Measurements from ENCODE around the gene CHMP4B.

CHMP4B gene

DNA sequence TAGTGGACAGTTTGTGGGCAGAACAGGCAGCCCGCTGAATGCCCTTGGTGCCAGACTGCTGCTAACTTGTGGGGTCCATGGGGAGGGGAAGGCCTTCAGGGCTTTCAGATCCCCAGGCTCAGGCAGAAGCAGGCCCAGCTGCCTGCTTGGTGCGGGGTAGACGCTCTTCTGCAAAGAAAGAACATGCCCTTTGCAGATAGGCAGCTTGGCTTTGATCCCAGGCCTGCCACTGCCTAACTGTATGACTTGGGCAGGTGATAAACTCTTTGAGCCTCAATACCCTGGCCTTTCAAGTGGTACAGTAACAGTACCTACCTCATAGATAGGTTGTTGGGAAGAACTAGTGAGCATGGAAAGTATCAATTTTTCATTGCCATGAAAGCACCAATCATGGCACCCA, 28.4 kb downstream of the CHMP4B start:
- Histone ChIP-seq H3K9me3 (ENCODE audit: control insufficient read depth, insufficient read depth, low read depth, low read length) (no peaks in the 10 kb centered on the region), H3K27ac (ENCODE audit: low read depth, low read length) (no peak overlapping the region), H3K4me1 (ENCODE audit: control insufficient read depth, insufficient read depth, low read length) (peaks cover 47% of the 10 kb centered on the region), H3K9ac (ENCODE audit: low read length) (no peak overlapping the region), H3K27me3 (ENCODE audit: control insufficient read depth, insufficient read depth, low read length) (no peaks in the 10 kb centered on the region), H3K36me3 (ENCODE audit: control insufficient read depth, insufficient read depth, low read length) (0 out of 2 replicates have a peak, but pooled peaks cover 6% of the 10 kb centered on the region), H3K4me3 (ENCODE audit: low read depth, low read length) (no peak overlapping the region)

DNA sequence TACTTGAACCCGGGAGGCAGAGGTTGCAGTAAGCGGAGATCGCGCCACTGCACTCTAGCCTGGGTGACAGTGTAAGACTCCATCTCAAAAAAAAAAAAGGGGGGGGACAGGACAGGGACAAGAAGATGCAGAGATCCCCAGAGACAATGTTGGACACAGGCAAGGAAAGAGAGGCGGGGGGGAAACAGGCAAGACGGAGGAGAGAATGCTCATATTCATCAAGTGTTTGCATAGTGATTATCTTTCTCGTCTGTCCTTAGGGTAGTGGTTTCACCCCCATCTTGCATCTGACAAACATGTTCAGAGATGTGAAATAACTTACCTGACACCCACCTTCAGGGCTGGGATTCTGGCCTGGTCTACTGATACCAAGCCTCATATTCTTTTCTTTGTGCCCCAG, 29.0 kb downstream of the CHMP4B start:
- Histone ChIP-seq H3K9me3 (ENCODE audit: control insufficient read depth, insufficient read depth, low read depth, low read length) (no peaks in the 10 kb centered on the region), H3K27ac (ENCODE audit: low read depth, low read length) (no peak overlapping the region), H3K4me1 (ENCODE audit: control insufficient read depth, insufficient read depth, low read length) (peaks cover 47% of the 10 kb centered on the region), H3K9ac (ENCODE audit: low read length) (no peak overlapping the region), H3K27me3 (ENCODE audit: control insufficient read depth, insufficient read depth, low read length) (no peaks in the 10 kb centered on the region), H3K36me3 (ENCODE audit: control insufficient read depth, insufficient read depth, low read length) (0 out of 2 replicates have a peak, but pooled peaks cover 1% of the 10 kb centered on the region), H3K4me3 (ENCODE audit: low read depth, low read length) (no peak overlapping the region)

DNA sequence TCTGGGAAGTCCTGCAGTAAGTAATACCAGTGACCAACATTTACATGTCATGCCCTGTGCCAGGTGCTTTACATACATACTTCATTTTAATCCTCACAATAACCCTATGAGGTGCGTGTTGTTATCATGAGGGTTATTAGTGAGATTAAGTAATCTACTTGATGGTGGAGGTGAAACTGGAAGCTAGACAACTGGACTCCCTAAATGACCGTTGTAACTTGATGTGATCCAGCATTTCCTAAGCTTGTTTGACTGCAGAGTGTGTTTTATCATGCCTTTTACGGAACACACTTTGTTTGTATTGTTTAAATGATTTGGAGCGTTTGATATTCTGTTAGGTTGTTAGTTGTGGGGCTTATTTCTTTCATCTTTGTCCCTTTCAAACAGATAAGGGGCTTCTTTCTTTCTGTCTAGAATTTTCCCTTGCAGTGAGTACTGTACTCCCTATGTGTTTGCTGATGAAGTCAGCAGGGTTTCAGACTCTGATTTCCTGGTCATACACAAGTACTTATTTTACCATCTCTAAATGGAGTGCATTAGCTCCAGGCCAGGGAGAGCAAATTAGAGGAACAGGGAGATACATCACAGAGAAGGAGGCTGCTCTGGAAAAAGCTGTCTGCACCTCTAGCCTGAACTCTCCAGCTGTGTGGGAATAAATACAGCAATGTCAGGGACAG, 29.7 kb downstream of the CHMP4B start:
- Histone ChIP-seq H3K4me1 (ENCODE audit: control insufficient read depth, insufficient read depth, low read length) (peaks cover 51% of the 10 kb centered on the region), H3K27ac (ENCODE audit: low read depth, low read length) (no peak overlapping the region), H3K4me3 (ENCODE audit: low read depth, low read length) (no peak overlapping the region), H3K36me3 (ENCODE audit: control insufficient read depth, insufficient read depth, low read length) (no peaks in the 10 kb centered on the region), H3K9me3 (ENCODE audit: control insufficient read depth, insufficient read depth, low read depth, low read length) (no peaks in the 10 kb centered on the region), H3K9ac (ENCODE audit: low read length) (no peak overlapping the region), H3K27me3 (ENCODE audit: control insufficient read depth, insufficient read depth, low read length) (no peaks in the 10 kb centered on the region)

DNA sequence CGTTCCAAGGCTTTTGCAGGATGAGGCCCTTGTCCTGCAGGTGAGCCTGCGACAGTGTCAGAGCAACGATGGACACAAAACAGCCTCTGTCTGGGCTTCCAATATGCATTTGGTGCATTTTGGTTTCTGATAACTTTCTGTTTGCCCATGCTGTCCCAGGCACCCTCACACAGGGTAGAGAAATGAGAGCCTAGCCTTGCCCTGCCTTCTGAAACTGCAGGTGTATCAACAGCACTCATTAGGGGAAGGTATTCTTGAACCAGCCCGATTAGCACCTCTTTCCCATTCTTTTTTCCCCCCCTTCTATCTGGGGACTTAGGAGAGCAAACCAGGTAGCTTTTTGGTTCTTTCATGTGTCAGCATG, 30.3 kb downstream of the CHMP4B start:
- Histone ChIP-seq H3K4me1 (ENCODE audit: control insufficient read depth, insufficient read depth, low read length) (peaks cover 56% of the 10 kb centered on the region), H3K4me3 (ENCODE audit: low read depth, low read length) (no peak overlapping the region)

DNA sequence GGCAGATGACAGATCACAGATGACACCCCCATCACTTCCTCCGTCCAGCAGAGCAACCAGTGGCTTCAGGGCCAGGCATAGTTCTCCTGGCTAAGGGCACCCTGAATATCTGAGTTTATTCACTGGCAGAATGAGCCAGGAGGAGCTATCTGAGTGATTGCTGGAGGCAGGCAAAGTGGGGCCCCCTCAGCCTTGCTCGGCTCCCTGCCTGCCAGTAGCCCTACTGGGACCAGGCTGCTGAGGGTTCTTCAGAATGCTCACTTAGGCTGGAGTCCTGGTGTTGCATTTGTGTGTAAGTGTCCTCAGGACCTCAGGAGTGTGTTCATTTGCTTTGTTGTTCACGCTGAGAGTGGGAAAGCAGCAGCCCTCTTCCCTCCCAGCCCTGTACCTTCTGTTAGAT, 31.2 kb downstream of the CHMP4B start:
- Histone ChIP-seq H3K27ac (ENCODE audit: low read depth, low read length) (no peak overlapping the region), H3K9ac (ENCODE audit: low read length) (no peak overlapping the region), H3K36me3 (ENCODE audit: control insufficient read depth, insufficient read depth, low read length) (no peaks in the 10 kb centered on the region), H3K4me1 (ENCODE audit: control insufficient read depth, insufficient read depth, low read length) (peaks cover 64% of the 10 kb centered on the region), H3K9me3 (ENCODE audit: control insufficient read depth, insufficient read depth, low read depth, low read length) (no peaks in the 10 kb centered on the region), H3K4me3 (ENCODE audit: low read depth, low read length) (no peak overlapping the region), H3K27me3 (ENCODE audit: control insufficient read depth, insufficient read depth, low read length) (no peaks in the 10 kb centered on the region)

More for the DNA sequence above, 30.3 kb downstream of the CHMP4B start:
- no peak overlapping the region for H3K27ac ChIP-seq (ENCODE audit: low read depth, low read length)
- no peaks in the 10 kb centered on the region for H3K36me3 ChIP-seq (ENCODE audit: control insufficient read depth, insufficient read depth, low read length)
- no peak overlapping the region for H3K9ac ChIP-seq (ENCODE audit: low read length)
- no peaks in the 10 kb centered on the region for H3K9me3 ChIP-seq (ENCODE audit: control insufficient read depth, insufficient read depth, low read depth, low read length)
- H3K27me3 ChIP-seq (ENCODE audit: control insufficient read depth, insufficient read depth, low read length), result no peaks in the 10 kb centered on the region

DNA sequence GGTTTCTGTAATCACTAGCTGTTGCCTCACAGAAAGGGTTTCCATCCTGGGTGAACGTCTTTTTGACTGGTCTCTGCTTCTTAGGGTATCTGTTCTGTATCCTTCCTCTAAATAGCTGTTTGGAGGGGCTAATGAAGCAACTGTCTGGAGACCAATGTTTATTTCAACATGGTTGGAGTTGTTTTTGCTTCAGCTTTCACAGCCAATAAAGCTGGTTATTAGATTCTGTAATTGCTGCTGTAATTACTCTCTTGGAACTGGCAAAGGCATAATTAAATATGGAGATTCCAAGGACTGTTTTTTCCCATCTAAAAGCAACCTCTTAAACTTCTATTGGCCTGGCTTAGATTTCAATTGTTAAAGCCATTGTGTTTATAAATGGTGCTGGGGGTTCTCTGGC, 31.9 kb downstream of the CHMP4B start:
- no peaks in the 10 kb centered on the region for H3K9me3 ChIP-seq (ENCODE audit: control insufficient read depth, insufficient read depth, low read depth, low read length)
- H3K36me3 ChIP-seq (ENCODE audit: control insufficient read depth, insufficient read depth, low read length), result no peaks in the 10 kb centered on the region
- no peak overlapping the region for H3K27ac ChIP-seq (ENCODE audit: low read depth, low read length)
- no peak overlapping the region for H3K9ac ChIP-seq (ENCODE audit: low read length)
- peaks cover 60% of the 10 kb centered on the region for H3K4me1 ChIP-seq (ENCODE audit: control insufficient read depth, insufficient read depth, low read length)
- no peaks in the 10 kb centered on the region for H3K27me3 ChIP-seq (ENCODE audit: control insufficient read depth, insufficient read depth, low read length)
- H3K4me3 ChIP-seq (ENCODE audit: low read depth, low read length), result no peak overlapping the region

DNA sequence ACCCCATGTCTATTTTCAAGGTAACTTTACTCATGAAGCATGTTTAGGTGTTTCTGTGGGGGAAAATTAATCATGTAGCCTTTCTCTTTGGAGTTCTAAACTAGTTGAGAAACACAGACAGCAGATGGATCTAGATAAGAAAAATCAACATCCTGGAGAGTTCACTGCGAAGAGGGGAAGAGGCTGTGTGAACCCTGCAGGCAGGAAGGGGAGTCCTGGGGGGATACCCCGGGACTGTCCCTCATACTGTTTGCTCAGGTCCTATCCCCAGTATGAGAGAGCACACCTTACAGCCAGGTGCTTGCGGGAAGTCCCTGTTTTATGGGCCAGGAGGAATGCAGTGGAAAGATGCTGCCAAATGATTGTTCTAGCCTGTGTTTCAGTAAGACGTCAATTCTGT, 32.7 kb downstream of the CHMP4B start:
- Histone ChIP-seq H3K9me3 (ENCODE audit: control insufficient read depth, insufficient read depth, low read depth, low read length) (no peaks in the 10 kb centered on the region), H3K9ac (ENCODE audit: low read length) (no peak overlapping the region), H3K4me3 (ENCODE audit: low read depth, low read length) (no peak overlapping the region), H3K27ac (ENCODE audit: low read depth, low read length) (no peak overlapping the region), H3K36me3 (ENCODE audit: control insufficient read depth, insufficient read depth, low read length) (no peaks in the 10 kb centered on the region; the same call in 1 of the 2 replicates), H3K27me3 (ENCODE audit: control insufficient read depth, insufficient read depth, low read length) (no peaks in the 10 kb centered on the region), H3K4me1 (ENCODE audit: control insufficient read depth, insufficient read depth, low read length) (peaks cover 53% of the 10 kb centered on the region)

DNA sequence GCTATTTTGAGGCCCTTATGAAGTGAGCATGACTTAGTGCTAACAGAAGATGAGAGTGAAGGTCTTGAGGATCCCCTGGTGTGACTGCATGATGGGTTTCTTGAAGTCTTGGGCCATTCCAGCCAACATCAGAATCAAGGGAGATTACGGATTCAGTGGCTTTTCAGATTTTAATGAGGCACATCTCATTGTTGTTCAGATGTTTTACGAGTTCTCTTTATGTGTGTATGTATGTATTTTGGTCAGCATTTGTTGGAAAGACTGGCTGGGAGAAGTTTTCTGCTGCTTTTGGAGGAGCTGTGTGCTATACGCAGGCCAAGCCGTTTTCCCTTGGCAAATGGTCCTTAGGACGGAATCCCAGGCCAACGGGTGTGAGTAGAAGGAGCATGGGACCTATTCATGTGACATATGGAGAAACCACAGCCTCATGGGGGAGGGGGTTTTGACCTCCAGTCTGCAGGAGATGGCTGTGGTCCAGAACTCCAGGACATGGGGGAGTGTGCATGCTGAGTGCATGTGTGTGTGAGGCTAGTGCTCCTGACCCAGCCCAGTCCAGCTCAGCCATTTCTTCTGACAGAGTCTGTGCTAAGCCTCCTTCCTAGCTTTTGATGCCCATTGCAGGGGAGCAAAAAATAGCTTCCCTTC, 35.3 kb downstream of the CHMP4B start:
- Histone ChIP-seq H3K4me3 (ENCODE audit: low read depth, low read length) (no peak overlapping the region), H3K27ac (ENCODE audit: low read depth, low read length) (no peak overlapping the region)

DNA sequence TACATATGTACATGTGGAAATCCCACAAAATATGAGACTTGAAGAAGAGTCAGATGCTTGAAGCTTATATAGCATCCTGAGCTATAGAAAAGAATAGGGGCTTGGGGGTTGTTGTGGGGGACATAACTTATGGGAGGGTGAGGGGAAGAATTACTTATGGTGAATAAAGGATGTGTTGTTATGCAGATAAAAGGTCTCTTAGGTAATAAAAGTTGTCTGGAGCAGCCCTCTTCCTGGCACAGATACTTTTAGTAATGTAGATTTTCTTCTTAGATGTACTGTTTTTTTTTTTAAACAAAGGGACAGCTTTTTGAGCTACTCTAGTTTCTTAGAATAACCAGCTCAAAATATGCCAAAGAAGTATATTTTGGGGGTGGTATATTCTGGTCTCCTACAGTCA, 35.9 kb downstream of the CHMP4B start:
- Histone ChIP-seq H3K27me3 (ENCODE audit: control insufficient read depth, insufficient read depth, low read length) (no peaks in the 10 kb centered on the region), H3K36me3 (ENCODE audit: control insufficient read depth, insufficient read depth, low read length) (peaks cover 14% of the 10 kb centered on the region), H3K9me3 (ENCODE audit: control insufficient read depth, insufficient read depth, low read depth, low read length) (no peaks in the 10 kb centered on the region), H3K4me3 (ENCODE audit: low read depth, low read length) (no peak overlapping the region), H3K27ac (ENCODE audit: low read depth, low read length) (no peak overlapping the region), H3K4me1 (ENCODE audit: control insufficient read depth, insufficient read depth, low read length) (peaks cover 42% of the 10 kb centered on the region), H3K9ac (ENCODE audit: low read length) (no peak overlapping the region)

More for the DNA sequence above, 35.3 kb downstream of the CHMP4B start:
- Histone ChIP-seq H3K9ac (ENCODE audit: low read length) (no peak overlapping the region), H3K36me3 (ENCODE audit: control insufficient read depth, insufficient read depth, low read length) (peaks cover 8% of the 10 kb centered on the region), H3K27me3 (ENCODE audit: control insufficient read depth, insufficient read depth, low read length) (no peaks in the 10 kb centered on the region), H3K4me1 (ENCODE audit: control insufficient read depth, insufficient read depth, low read length) (peaks cover 48% of the 10 kb centered on the region), H3K9me3 (ENCODE audit: control insufficient read depth, insufficient read depth, low read depth, low read length) (no peaks in the 10 kb centered on the region)

DNA sequence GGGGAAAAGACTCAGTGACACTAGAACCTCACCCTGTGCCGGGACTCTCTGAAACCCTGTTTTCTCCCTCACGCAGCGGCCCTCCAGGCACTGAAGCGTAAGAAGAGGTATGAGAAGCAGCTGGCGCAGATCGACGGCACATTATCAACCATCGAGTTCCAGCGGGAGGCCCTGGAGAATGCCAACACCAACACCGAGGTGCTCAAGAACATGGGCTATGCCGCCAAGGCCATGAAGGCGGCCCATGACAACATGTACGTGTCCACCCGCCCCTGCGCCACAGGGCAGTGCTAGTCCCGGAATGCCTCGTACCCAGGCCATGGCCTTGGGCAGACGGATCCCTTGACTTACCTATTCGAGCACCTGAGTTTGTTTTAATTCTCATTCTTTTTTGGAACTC, 37.2 kb downstream of the CHMP4B start:
- no peaks in the 10 kb centered on the region for H3K9me3 ChIP-seq (ENCODE audit: control insufficient read depth, insufficient read depth, low read depth, low read length)
- no peak overlapping the region for H3K9ac ChIP-seq (ENCODE audit: low read length)
- H3K27ac ChIP-seq (ENCODE audit: low read depth, low read length), result no peak overlapping the region
- peaks cover 24% of the 10 kb centered on the region for H3K36me3 ChIP-seq (ENCODE audit: control insufficient read depth, insufficient read depth, low read length)
- H3K4me3 ChIP-seq (ENCODE audit: low read depth, low read length), result no peak overlapping the region
- peaks cover 28% of the 10 kb centered on the region for H3K4me1 ChIP-seq (ENCODE audit: control insufficient read depth, insufficient read depth, low read length)
- H3K27me3 ChIP-seq (ENCODE audit: control insufficient read depth, insufficient read depth, low read length), result no peaks in the 10 kb centered on the region

DNA sequence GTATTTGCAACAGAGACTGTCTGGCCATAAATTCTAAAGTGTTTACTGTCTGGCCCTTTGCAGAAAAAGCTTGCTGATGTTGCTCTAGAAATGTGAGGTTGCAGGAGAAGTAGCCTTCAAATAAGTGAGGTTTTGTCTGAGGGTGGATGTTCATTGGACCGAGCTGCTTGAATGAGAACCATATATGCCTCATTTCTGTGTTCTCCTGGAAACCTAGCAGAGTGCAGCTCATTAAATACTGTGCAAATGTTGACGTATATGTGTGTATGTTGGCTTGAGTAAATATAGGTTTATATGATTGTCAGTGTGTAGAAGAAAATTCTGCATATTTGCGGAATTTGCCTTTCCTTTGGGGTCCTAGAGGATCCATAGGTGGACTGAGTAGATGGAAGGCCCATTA, 39.0 kb downstream of the CHMP4B start:
- H3K36me3 ChIP-seq (ENCODE audit: control insufficient read depth, insufficient read depth, low read length), result peaks cover 41% of the 10 kb centered on the region
- H3K27ac ChIP-seq (ENCODE audit: low read depth, low read length), result no peak overlapping the region
- H3K4me1 ChIP-seq (ENCODE audit: control insufficient read depth, insufficient read depth, low read length), result peaks cover 21% of the 10 kb centered on the region
- no peak overlapping the region for H3K4me3 ChIP-seq (ENCODE audit: low read depth, low read length)
- H3K27me3 ChIP-seq (ENCODE audit: control insufficient read depth, insufficient read depth, low read length), result no peaks in the 10 kb centered on the region
- H3K9ac ChIP-seq (ENCODE audit: low read length), result no peak overlapping the region
- H3K9me3 ChIP-seq (ENCODE audit: control insufficient read depth, insufficient read depth, low read depth, low read length), result no peaks in the 10 kb centered on the region
